ENCODE measurements around the gene STX16.
"Not testable (repeated sequence)": the region's sequence is repeated elsewhere in the genome, so short reads cannot be mapped to it uniquely, and the experiment has no call there.

The STX16 gene

GRCh38 chr20:58719971-58720371 lies 68.9 kb downstream of the STX16 start:
- H3K27me3 ChIP-seq, result no peaks in the 10 kb centered on the region
- H3K4me2 ChIP-seq, result peak overlapping the region; percentile 26
- no peak overlapping the region for H3K9ac ChIP-seq
- no peak overlapping the region for H3K4me3 ChIP-seq
- H3K9me3 ChIP-seq, result no peaks in the 10 kb centered on the region
- peaks cover 27% of the 10 kb centered on the region for H3K4me1 ChIP-seq
- H4K20me1 ChIP-seq, result no peaks in the 10 kb centered on the region
- H3K36me3 ChIP-seq, result no peaks in the 10 kb centered on the region
- TF ChIP-seq Cebpa-rat (IDR thresholded peaks at IDR 0.05), result no peak
- no peak overlapping the region for H3K27ac ChIP-seq

- Histone ChIP-seq H3K4me3 (no peak overlapping the region), H3K4me2 (no peak overlapping the region), H3K4me1 (peaks cover 27% of the 10 kb centered on the region), H3K9me3 (peaks cover under 1% of the 10 kb centered on the region), H4K20me1 (no peaks in the 10 kb centered on the region), H3K27me3 (no peaks in the 10 kb centered on the region), H3K36me3 (no peaks in the 10 kb centered on the region), H3K27ac (no peak overlapping the region), H3K9ac (no peak overlapping the region)
- TF ChIP-seq Cebpa-rat (IDR thresholded peaks at IDR 0.05), result no peak
Measured at GRCh38 chr20:58720890-58721289, 69.8 kb downstream of the STX16 start.

- H3K9me3 ChIP-seq, result peaks cover 6% of the 10 kb centered on the region
- H3K36me3 ChIP-seq, result no peaks in the 10 kb centered on the region
- H3K27me3 ChIP-seq, result no peaks in the 10 kb centered on the region
- no peak for TF ChIP-seq Cebpa-rat (IDR thresholded peaks at IDR 0.05)
- no peaks in the 10 kb centered on the region for H4K20me1 ChIP-seq
- no peak overlapping the region for H3K4me3 ChIP-seq
- no peak overlapping the region for H3K9ac ChIP-seq
- no peak overlapping the region for H3K4me2 ChIP-seq
- no peak overlapping the region for H3K27ac ChIP-seq
- H3K4me1 ChIP-seq, result peaks cover 15% of the 10 kb centered on the region
Measured at GRCh38 chr20:58721951-58722778, 71.1 kb downstream of the STX16 start.

- no peak overlapping the region for H3K9ac ChIP-seq
- H3K36me3 ChIP-seq, result no peaks in the 10 kb centered on the region
- H3K4me3 ChIP-seq, result no peak overlapping the region
- H3K27me3 ChIP-seq, result no peaks in the 10 kb centered on the region
- no peaks in the 10 kb centered on the region for H4K20me1 ChIP-seq
- peaks cover 6% of the 10 kb centered on the region for H3K9me3 ChIP-seq
- H3K4me1 ChIP-seq, result peaks cover 12% of the 10 kb centered on the region
- no peak overlapping the region for H3K4me2 ChIP-seq
- no peak for TF ChIP-seq Cebpa-rat (IDR thresholded peaks at IDR 0.05)
- no peak overlapping the region for H3K27ac ChIP-seq
Measured at GRCh38 chr20:58722877-58723627, 72.0 kb downstream of the STX16 start.

- H4K20me1 ChIP-seq, result no peaks in the 10 kb centered on the region
- H3K9ac ChIP-seq, result no peak overlapping the region
- peaks cover 6% of the 10 kb centered on the region for H3K9me3 ChIP-seq
- no peaks in the 10 kb centered on the region for H3K27me3 ChIP-seq
- peaks cover 12% of the 10 kb centered on the region for H3K4me1 ChIP-seq
- H3K36me3 ChIP-seq, result no peaks in the 10 kb centered on the region
- H3K4me2 ChIP-seq, result no peak overlapping the region
- TF ChIP-seq Cebpa-rat (IDR thresholded peaks at IDR 0.05), result no peak
- H3K4me3 ChIP-seq, result no peak overlapping the region
- no peak overlapping the region for H3K27ac ChIP-seq
Measured at GRCh38 chr20:58723628-58723984, 72.5 kb downstream of the STX16 start.

- not testable (repeated sequence) for H3K4me1 ChIP-seq, H3K27me3 ChIP-seq, H3K4me2 ChIP-seq, H3K36me3 ChIP-seq, H4K20me1 ChIP-seq, H3K4me3 ChIP-seq, H3K27ac ChIP-seq, H3K9ac ChIP-seq, H3K9me3 ChIP-seq
Measured at GRCh38 chr20:58726156-58726555, 75.1 kb downstream of the STX16 start.
